ENCODE results near the gene RGS10. TPM values are rescaled to one million over a fixed set of nuclear protein-coding genes. Genes with fewer than 3 reads are reported as not detected.

Gene RGS10
- total and polyA plus RNA-seq, 2 of the 8 experiments (the other 6 are each of a cell fraction or from before 2014, with no cell fraction given) = 5.5 to 13.1 TPM

DNA sequence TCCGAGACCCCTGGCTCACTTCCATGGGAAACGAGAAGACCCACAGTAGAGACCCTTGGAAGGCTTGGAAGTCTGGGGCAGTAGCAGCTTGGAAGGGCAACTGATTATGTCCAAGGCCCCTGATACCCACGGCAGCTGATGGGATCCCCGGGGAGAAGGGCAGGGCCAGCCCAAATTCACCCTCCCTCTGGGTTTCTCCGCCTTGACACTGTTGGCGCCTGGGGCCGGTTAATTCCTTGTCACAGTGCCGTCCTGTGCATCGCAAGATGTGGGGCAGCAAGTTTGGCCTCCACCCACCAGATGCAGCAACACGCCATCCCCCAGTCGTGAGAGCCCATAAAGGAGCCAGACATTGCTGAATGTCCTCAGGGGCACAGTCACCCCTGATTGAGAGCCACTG lies 89.2 kb downstream of the RGS10 start:
- Histone ChIP-seq H2BK15ac (ENCODE audit: low read length) (no peak overlapping the region), H2BK12ac (ENCODE audit: low read depth, low read length) (no peak overlapping the region), H4K20me1 (replicated peaks in 1 of 2; ENCODE audit: control insufficient read depth in 1 of 2, insufficient read depth in 2 of 2, low read length in 2 of 2) (no peaks in the 10 kb centered on the region), H3K4me2 (ENCODE audit: insufficient read depth in 1 of 2, low read depth in 2 of 2, low read length in 2 of 2) (no peak overlapping the region), H3K79me2 (ENCODE audit: control insufficient read depth in 1 of 2, insufficient read depth in 2 of 2, low read length in 2 of 2) (no peaks in the 10 kb centered on the region), H2BK20ac (ENCODE audit: low read length) (no peak overlapping the region), H2BK5ac (ENCODE audit: low read depth, low read length) (no peak overlapping the region), H3K4ac (replicated peaks; ENCODE audit: insufficient read length, low read depth, low read length) (no peak overlapping the region), H3K56ac (replicated peaks; ENCODE audit: insufficient read length, low read depth, low read length) (no peak overlapping the region), H4K8ac (ENCODE audit: extremely low read depth, insufficient read depth, low read length) (no peak overlapping the region), H3K79me1 (ENCODE audit: low read depth, low read length) (no peaks in the 10 kb centered on the region), H3K4me1 (replicated peaks in 1 of 4; ENCODE audit: control insufficient read depth in 3 of 4, insufficient read depth in 4 of 4, low read length in 3 of 4) (peaks cover 0 to 5% (median 2%) of the 10 kb centered on the region in 4 experiments; a peak in 3 of 7 replicates), H2AFZ (ENCODE audit: low read length) (no peak overlapping the region), H3K9ac (replicated peaks in 1 of 4; ENCODE audit: extremely low read depth in 1 of 4, low read depth in 3 of 4, low read length in 3 of 4) (no peak overlapping the region), H3K36me3 (ENCODE audit: control insufficient read depth in 2 of 4, insufficient read depth in 4 of 4, low read length in 3 of 4) (no peaks in the 10 kb centered on the region), H3K14ac (ENCODE audit: insufficient read length) (no peak overlapping the region), H3K27ac (ENCODE audit: low read depth, low read length) (no peak overlapping the region), H4K91ac (replicated peaks; ENCODE audit: insufficient read length, low read length) (no peak overlapping the region), H3K9me3 (ENCODE audit: insufficient read depth in 2 of 2, low read depth in 1 of 2, low read length in 1 of 2) (no peaks in the 10 kb centered on the region), H4K5ac (ENCODE audit: insufficient read length, low read depth, low read length) (no peak overlapping the region), H2BK120ac (replicated peaks; ENCODE audit: low read depth, low read length) (no peak overlapping the region), H3K18ac (ENCODE audit: extremely low read depth, low read length) (no peak overlapping the region), H3K4me3 (ENCODE audit: extremely low read depth in 1 of 4, insufficient read depth in 2 of 4, low read depth in 3 of 4, low read length in 4 of 4) (no peak overlapping the region), H3K27me3 (replicated peaks in 1 of 4; ENCODE audit: control insufficient read depth in 3 of 4, extremely low read depth in 1 of 4, insufficient read depth in 3 of 4, low read length in 3 of 4) (no peaks in the 10 kb centered on the region), H3K23ac (ENCODE audit: insufficient read length) (no peak overlapping the region), H2AK5ac (ENCODE audit: low read depth, low read length) (no peak overlapping the region), H3K23me2 (ENCODE audit: low read depth, low read length) (no peaks in the 10 kb centered on the region)
- ChIA-PET CTCF (ENCODE audit: partially characterized antibody) (interaction anchor here (0.6 to 2.6 kb wide), 5 partner anchors 8 to 446 kb away, joined by 3 to 11 read pairs (median 7); no protein-coding TSS in a partner anchor), POLR2A (ENCODE audit: partially characterized antibody) (no interaction called here)
- FAIRE-seq (no peak), DNase-seq (ENCODE audit: low read depth in 1 of 2, low spot score in 2 of 2) (no peak)
- TF ChIP-seq EGR1 (IDR thresholded peaks at IDR 0.05; ENCODE audit: borderline replicate concordance, low read depth, low read length) (no peak), CBX8 (IDR thresholded peaks at IDR 0.05; ENCODE audit: borderline replicate concordance, low read depth, low read length) (no peak), BRCA1 (IDR thresholded peaks at IDR 0.05; ENCODE audit: low read depth, low read length) (no peak), ZNF274 (IDR thresholded peaks at IDR 0.05; ENCODE audit: borderline replicate concordance, extremely low read depth, low read length) (no peak), EP300 (IDR thresholded peaks at IDR 0.05; ENCODE audit: borderline replicate concordance in 1 of 2, low read depth in 2 of 2, low read length in 2 of 2) (no peak), TAF7 (optimal IDR thresholded peaks at IDR 0.05; ENCODE audit: borderline replicate concordance, low read depth, low read length) (no peak), CTBP2 (IDR thresholded peaks at IDR 0.05; ENCODE audit: borderline replicate concordance, insufficient read depth, insufficient read length, low read length) (no peak), TAF1 (IDR thresholded peaks at IDR 0.05; ENCODE audit: low read depth, low read length) (no peak), SP4 (IDR thresholded peaks at IDR 0.05; ENCODE audit: low read length) (no peak), TEAD4 (IDR thresholded peaks at IDR 0.05; ENCODE audit: low read depth, low read length) (no peak), SIRT6 (IDR thresholded peaks at IDR 0.05; ENCODE audit: low read length) (no peak)
- TF ChIP-seq, protein P1, sequence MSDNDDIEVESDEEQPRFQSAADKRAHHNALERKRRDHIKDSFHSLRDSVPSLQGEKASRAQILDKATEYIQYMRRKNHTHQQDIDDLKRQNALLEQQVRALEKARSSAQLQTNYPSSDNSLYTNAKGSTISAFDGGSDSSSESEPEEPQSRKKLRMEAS (IDR thresholded peaks at IDR 0.05) = no peak
- 97% methylated on average over 11 of the region's 11 CpGs; no CpG with 5 or more reads in 1 of the 2 experiments for WGBS, 2 experiments (ENCODE audit: extremely low coverage in 1 of 2, insufficient coverage in 1 of 2, insufficient read length in 1 of 2, insufficient replicate concordance in 2 of 2, low coverage in 1 of 2, low lambda C conversion rate in 2 of 2, missing lambda C conversion rate in 1 of 2)

All from H1 (cell line).